Brain microvascular endothelial cell (primary cell): ENCODE results near the gene EFEMP1.
"Not testable (repeated sequence)": the region's sequence is repeated elsewhere in the genome, so short reads cannot be mapped to it uniquely, and the experiment has no call there.

ENCODE experiments used
- DNase-seq: peaks from one replicate; pipeline ENCODE4 v3.0.0-alpha.2; 2020
- H3K27ac ChIP-seq: fragments of 250-450 bp; sonication (Bioruptor Pico); 2 replicates; pipeline ENCODE4 v1.5.1; 2020; ENCODE audit warnings: mild to moderate bottlenecking, moderate library complexity
- H3K27me3 ChIP-seq: fragments of 250-450 bp; sonication (Bioruptor Pico); replicated peaks from 2 replicates; pipeline ENCODE4 v1.5.1; 2020; ENCODE audit warnings: mild to moderate bottlenecking
- H3K36me3 ChIP-seq: fragments of 250-450 bp; sonication (Bioruptor Pico); replicated peaks from 2 replicates; pipeline ENCODE4 v1.5.1; 2020; ENCODE audit warnings: mild to moderate bottlenecking
- H3K4me3 ChIP-seq: 2 replicates; pipeline ENCODE4 v1.5.1; 2011; ENCODE audit warnings: low read depth, mild to moderate bottlenecking, control low read depth, low read length, moderate library complexity
- in situ Hi-C: cut with HindIII; loops from 2 replicates; pipeline ENCODE4 v1.10.0; 2017; ENCODE audit warnings: low sequenced_read_pairs, low pct_ligation_motif_present
- TF ChIP-seq, protein P1 (sequence below): IDR thresholded peaks from 2 replicates; pipeline ENCODE4 v1.5.1; 2011; ENCODE audit warnings: low read depth, mild to moderate bottlenecking, moderate library complexity, low read length, control low read depth, inconsistent platforms; ENCODE audit errors: missing control alignments

The EFEMP1 gene

DNA sequence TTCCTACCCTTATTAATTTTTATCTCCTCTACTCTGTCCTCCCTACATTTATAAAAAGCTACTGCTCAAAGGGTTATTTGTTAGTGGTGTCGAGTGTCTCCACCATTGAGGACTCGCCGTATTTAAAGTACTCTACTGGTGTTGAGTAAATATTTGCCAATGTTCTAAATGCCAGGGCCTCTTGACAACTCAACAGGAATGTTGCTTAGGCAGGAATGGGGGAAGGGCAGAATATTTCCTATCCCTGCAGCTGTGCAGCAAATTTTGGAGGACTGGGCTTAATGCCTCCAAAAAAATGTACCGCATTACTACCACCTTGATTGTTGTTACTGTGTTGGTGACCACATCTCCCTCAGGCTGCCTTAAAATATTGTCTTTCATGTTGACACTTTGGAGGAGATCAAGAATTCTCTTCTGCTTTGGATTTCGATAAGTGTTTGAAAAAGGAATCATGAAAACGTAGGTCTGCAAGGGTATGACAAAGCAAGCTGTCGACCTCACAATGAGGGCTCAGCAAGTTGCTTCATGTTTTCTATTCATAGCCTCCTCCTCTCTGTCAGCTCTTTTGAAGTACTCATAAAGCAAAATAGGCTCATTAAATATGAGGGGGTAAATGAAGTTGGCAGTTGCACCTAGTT lies 84.3 kb downstream of the EFEMP1 start:
- H3K27me3 ChIP-seq = no peaks in the 10 kb centered on the region
- no peak for DNase-seq
- no peaks in the 10 kb centered on the region for H3K36me3 ChIP-seq
- no peak overlapping the region for H3K27ac ChIP-seq
- TF ChIP-seq, protein P1, sequence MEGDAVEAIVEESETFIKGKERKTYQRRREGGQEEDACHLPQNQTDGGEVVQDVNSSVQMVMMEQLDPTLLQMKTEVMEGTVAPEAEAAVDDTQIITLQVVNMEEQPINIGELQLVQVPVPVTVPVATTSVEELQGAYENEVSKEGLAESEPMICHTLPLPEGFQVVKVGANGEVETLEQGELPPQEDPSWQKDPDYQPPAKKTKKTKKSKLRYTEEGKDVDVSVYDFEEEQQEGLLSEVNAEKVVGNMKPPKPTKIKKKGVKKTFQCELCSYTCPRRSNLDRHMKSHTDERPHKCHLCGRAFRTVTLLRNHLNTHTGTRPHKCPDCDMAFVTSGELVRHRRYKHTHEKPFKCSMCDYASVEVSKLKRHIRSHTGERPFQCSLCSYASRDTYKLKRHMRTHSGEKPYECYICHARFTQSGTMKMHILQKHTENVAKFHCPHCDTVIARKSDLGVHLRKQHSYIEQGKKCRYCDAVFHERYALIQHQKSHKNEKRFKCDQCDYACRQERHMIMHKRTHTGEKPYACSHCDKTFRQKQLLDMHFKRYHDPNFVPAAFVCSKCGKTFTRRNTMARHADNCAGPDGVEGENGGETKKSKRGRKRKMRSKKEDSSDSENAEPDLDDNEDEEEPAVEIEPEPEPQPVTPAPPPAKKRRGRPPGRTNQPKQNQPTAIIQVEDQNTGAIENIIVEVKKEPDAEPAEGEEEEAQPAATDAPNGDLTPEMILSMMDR = no peak
- no peak overlapping the region for H3K4me3 ChIP-seq
- in situ Hi-C loops = no loop called here

DNA sequence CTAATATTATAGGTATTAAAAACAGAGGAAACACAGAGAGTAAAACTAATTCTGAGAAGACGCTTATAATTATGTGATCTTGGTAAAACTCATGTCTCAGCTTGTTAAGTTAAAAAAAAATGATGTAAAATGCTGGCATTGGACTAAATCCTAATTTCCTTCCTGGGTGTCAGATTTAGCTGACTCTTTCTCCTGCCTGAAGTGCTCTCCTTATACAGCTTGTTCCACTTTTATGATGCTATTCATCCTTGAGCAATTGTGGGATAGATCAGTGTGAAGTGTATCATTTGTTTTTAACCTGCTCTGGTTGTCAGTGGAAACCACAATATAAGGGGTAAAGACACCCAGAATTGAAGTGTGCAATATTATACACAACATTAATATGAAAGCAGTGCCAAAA lies 84.9 kb downstream of the EFEMP1 start:
- TF ChIP-seq, protein P1 = no peak
- no peak for DNase-seq
- Histone ChIP-seq H3K27ac (no peak overlapping the region), H3K36me3 (no peaks in the 10 kb centered on the region), H3K27me3 (no peaks in the 10 kb centered on the region), H3K4me3 (no peak overlapping the region)
- in situ Hi-C loops = no loop called here

DNA sequence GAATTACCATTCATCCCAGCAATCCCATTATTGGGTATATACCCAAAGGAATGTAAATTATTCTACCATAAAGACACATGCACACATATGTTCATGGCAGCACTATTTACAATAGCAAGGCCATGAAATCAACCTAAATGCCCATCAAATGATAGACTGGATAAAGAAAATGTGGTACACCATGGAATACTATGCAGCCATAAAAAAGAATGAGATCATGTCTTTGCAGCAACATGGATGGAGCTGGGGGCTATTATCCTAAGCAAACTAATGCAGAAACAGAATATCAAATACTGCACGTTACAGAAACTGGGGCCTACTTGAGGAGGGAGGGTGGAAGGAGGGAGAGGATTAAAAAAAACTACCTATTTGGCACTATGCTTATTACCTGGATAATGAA lies 85.5 kb downstream of the EFEMP1 start:
- H3K27me3 ChIP-seq, DNase-seq, H3K27ac ChIP-seq, in situ Hi-C loops, H3K4me3 ChIP-seq, H3K36me3 ChIP-seq: not testable (repeated sequence)

DNA sequence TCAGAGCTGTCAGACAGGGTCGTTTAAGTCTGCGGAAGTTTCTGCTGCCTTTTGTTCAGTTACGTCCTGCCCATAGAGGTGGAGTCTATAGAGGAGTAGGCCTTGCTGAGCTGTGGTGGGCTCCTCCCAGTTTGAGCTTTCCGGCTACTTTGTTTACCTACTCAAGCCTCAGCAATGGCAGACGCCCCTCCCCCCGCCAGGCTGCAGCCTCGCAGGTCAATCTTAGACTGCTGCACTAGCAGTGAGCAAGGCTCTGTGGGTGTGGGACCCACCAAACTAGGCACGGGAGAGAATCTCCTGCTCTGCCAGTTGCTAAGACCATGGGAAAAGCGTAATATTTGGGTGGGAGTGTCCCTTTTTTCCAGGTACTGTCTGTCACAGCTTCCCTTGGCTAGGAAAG lies 86.5 kb downstream of the EFEMP1 start:
- no peak for DNase-seq
- TF ChIP-seq, protein P1 = no peak
- Histone ChIP-seq H3K4me3 (no peak overlapping the region), H3K27ac (no peak overlapping the region), H3K36me3 (no peaks in the 10 kb centered on the region), H3K27me3 (no peaks in the 10 kb centered on the region)
- in situ Hi-C loops = no loop called here

DNA sequence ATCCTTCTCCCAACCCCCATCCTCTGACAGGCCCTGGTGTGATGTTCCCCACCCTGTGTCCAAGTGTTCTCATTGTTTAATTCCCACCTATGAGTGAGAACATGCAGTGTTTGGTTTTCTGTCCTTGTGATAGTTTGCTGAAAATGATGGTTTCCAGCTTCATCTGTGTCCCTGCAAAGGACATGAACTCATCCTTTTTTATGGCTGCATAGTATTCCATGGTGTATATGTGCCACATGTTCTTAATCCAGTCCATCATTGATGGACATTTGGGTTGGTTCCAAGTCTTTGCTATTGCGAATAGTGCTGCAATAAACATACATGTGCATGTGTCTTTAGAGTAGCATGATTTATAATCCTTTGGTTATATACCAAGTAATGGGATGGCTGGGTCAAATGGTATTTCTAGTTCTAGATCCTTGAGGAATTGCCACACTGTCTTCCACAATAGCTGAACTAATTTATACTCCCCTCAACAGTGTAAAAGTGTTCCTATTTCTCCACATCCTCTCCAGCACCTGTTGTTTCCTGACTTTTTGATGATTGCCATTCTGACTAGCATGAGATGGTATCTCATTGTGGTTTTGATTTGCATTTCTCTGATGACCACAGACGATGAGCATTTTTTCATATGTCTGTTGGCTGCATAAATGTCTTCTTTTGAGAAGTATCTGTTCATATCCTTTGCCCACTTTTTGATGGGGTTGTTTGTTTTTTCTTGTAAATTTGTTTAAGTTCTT lies 91.7 kb downstream of the EFEMP1 start:
- in situ Hi-C loops = not testable (repeated sequence)

DNA sequence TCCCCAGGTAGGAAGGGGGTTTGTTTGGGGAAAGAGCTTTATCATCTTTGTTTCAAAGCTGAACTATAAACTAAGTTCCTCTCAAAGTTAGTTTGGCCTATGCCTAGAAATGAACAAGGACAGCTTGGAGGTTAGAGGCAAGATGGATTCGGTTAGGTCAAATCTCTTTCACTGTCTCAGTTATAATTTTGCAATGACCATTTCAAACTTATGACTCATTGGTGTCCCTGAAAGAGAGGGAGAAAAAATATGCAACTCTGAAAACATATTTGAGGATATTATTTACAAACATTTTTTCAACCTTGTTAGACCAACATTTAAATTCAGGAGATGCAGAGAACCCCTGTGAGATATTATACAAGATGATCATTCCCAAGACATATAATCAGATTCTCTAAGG lies 95.7 kb downstream of the EFEMP1 start:
- Histone ChIP-seq H3K27me3 (no peaks in the 10 kb centered on the region), H3K36me3 (no peaks in the 10 kb centered on the region), H3K4me3 (no peak overlapping the region), H3K27ac (no peak overlapping the region)
- DNase-seq = no peak
- TF ChIP-seq, protein P1 = no peak
- in situ Hi-C loops = no loop called here

More for the DNA sequence above, 91.7 kb downstream of the EFEMP1 start:
- H3K27me3 ChIP-seq, H3K4me3 ChIP-seq, H3K36me3 ChIP-seq, H3K27ac ChIP-seq: not testable (repeated sequence)
- peak; percentile 28 for DNase-seq

DNA sequence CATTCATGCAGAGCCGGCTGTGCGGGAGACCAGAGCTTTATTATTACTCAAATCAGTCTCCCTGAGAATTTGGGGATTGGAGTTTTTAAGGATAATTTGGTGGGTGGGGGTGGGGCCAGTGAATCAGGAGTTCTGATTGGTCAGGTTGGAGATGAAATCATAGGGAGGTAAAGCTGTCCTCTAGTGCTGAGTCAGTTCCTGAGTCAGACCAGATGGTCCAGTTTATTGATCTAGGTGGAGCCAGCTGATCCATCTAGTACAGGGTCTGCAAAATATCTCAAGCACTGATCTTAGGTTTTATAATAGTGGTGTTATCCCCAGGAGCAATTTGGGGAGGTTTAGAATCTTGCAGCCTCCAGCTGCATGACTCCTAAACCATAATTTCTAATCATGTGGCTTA lies 96.2 kb downstream of the EFEMP1 start:
- in situ Hi-C loops, H3K36me3 ChIP-seq, H3K27ac ChIP-seq, H3K4me3 ChIP-seq, H3K27me3 ChIP-seq: not testable (repeated sequence)
- DNase-seq = peak; percentile 9
